K562 (cell line): ENCODE results near the gene CEBPE. TPM values are rescaled to one million over a fixed set of nuclear protein-coding genes. Genes with fewer than 3 reads are reported as not detected.

Experiments
- ARID1B ChIP-seq: fragments of 450-650 bp; IDR thresholded peaks from 2 replicates; pipeline ENCODE4 v1.6.1; 2016; ENCODE audit warnings: antibody characterized with exemption, mild to moderate bottlenecking, inconsistent platforms
- BHLHE40 ChIP-seq: IDR thresholded peaks from 2 replicates; pipeline ENCODE4 v1.6.1; 2011; ENCODE audit warnings: low read length, improper control_type of control experiment
- CREB5 ChIP-seq: fragments of 250-450 bp; sonication (Bioruptor Pico); IDR thresholded peaks from 2 replicates; pipeline ENCODE4 v1.5.0; 2020; ENCODE audit warnings: mild to moderate bottlenecking
- DACH1 ChIP-seq: fragments of 450-650 bp; IDR thresholded peaks from 2 replicates; pipeline ENCODE4 v1.6.1; 2018; ENCODE audit not compliant: partially characterized antibody
- ELK1 ChIP-seq: sonication (generic); formaldehyde crosslinking; IDR thresholded peaks from 2 replicates; pipeline ENCODE4 v1.8.1; 2022; ENCODE audit warnings: missing genetic modification reagents
- ETS2 ChIP-seq: IDR thresholded peaks from 2 replicates; pipeline ENCODE4 v1.6.1; 2016; ENCODE audit warnings: borderline replicate concordance, missing genetic modification characterization, mild to moderate bottlenecking, moderate library complexity, missing compliant biosample characterization; ENCODE audit not compliant: poor library complexity, severe bottlenecking
- GABPB2 ChIP-seq: fragments of 250-450 bp; sonication (Bioruptor Pico); conservative IDR thresholded peaks from 2 replicates; pipeline ENCODE4 v1.5.1; 2021; ENCODE audit warnings: mild to moderate bottlenecking
- KDM4B ChIP-seq, 2 experiments: fragments of 450-650 bp in 1 of 2; sonication (generic) in 1 of 2; IDR thresholded peaks; 2 replicates each; pipeline ENCODE4 v1.6.1; 2016 to 2017; ENCODE audit warnings: borderline replicate concordance in 2 of 2, antibody characterized with exemption in 1 of 2, low read depth in 1 of 2, mild to moderate bottlenecking in 1 of 2
- KLF1 ChIP-seq: fragments of 450-650 bp; IDR thresholded peaks from 2 replicates; pipeline ENCODE4 v1.6.1; 2016; ENCODE audit warnings: missing genetic modification characterization, missing compliant biosample characterization
- MTF1 ChIP-seq: fragments of 250-450 bp; sonication (Bioruptor Pico); IDR thresholded peaks from 2 replicates; pipeline ENCODE4 v1.9.0; 2021; ENCODE audit warnings: moderate library complexity, mild to moderate bottlenecking, inconsistent platforms, borderline replicate concordance
- NFRKB ChIP-seq: fragments of 450-650 bp; IDR thresholded peaks from 2 replicates; pipeline ENCODE4 v1.6.1; 2016; ENCODE audit warnings: low read depth
- POLR2AphosphoS5 ChIP-seq: IDR thresholded peaks from 2 replicates; pipeline ENCODE4 v1.6.1; 2011; ENCODE audit warnings: mild to moderate bottlenecking, low read depth, low read length, moderate library complexity; ENCODE audit not compliant: control insufficient read depth, insufficient read depth
- RBM15 ChIP-seq: fragments of 200-400 bp; formaldehyde crosslinking; IDR thresholded peaks from 2 replicates; pipeline ENCODE4 v1.6.1; 2018; ENCODE audit warnings: mild to moderate bottlenecking, low read length, moderate library complexity; ENCODE audit not compliant: insufficient read depth
- RHOXF2B ChIP-seq: fragments of 250-450 bp; sonication (Bioruptor Pico); conservative IDR thresholded peaks from 2 replicates; pipeline ENCODE4 v1.5.1; 2021
- SETDB1 ChIP-seq: IDR thresholded peaks from one replicate; pipeline ENCODE4 v1.6.1; 2012; ENCODE audit warnings: low read length, control low read depth, inconsistent platforms
- SMARCC2 ChIP-seq: fragments of 450-650 bp; IDR thresholded peaks from 2 replicates; pipeline ENCODE4 v1.6.1; 2017; ENCODE audit warnings: antibody characterized with exemption, moderate library complexity, mild to moderate bottlenecking, low read depth
- STAG1 ChIP-seq: sonication (generic); formaldehyde crosslinking; IDR thresholded peaks from 2 replicates; pipeline ENCODE4 v1.5.0; 2020; ENCODE audit warnings: missing genetic modification reagents, borderline replicate concordance
- THRA ChIP-seq: fragments of 450-650 bp; IDR thresholded peaks from 2 replicates; pipeline ENCODE4 v1.6.1; 2017; ENCODE audit warnings: mild to moderate bottlenecking, moderate library complexity
- ZNF436 ChIP-seq: fragments of 250-450, 450-650 bp; sonication (Bioruptor Pico); formaldehyde crosslinking; IDR thresholded peaks from 2 replicates; pipeline ENCODE4 v1.7.0; 2020; ENCODE audit warnings: mild to moderate bottlenecking
- ZNF639 ChIP-seq, 2 experiments: fragments of 200-800 bp in 1 of 2; sonication (Bioruptor generic) in 1 of 2; sonication (generic) in 1 of 2; formaldehyde crosslinking in 1 of 2; IDR thresholded peaks in 1 of 2; conservative IDR thresholded peaks in 1 of 2; 2 replicates each; pipeline versions ENCODE4 v1.5.0 to v1.6.1; 2016 to 2020; ENCODE audit warnings: missing compliant biosample characterization in 1 of 2, missing genetic modification characterization in 1 of 2, missing genetic modification reagents in 1 of 2
- ZNF740 ChIP-seq, 3 experiments: fragments of 200-800 bp in 1 of 3; sonication (Bioruptor generic) in 1 of 3; sonication (generic) in 1 of 3; formaldehyde crosslinking in 1 of 3; IDR thresholded peaks; 2 replicates each; pipeline versions ENCODE4 v1.6.1 to v1.8.0; 2016 to 2022; ENCODE audit warnings: mild to moderate bottlenecking in 2 of 3, missing compliant biosample characterization in 2 of 3, missing genetic modification characterization in 2 of 3, missing genetic modification reagents in 1 of 3
- polyA plus RNA-seq, 8 experiments: library from polyadenylated mRNA; depleted of rRNA in 4 of 8; stranded (reverse) in 5 of 8; unstranded in 3 of 8; fragments of >200 nt; fragmentation: Nextera tagmentation in 2 of 8; fragmentation: Illumina TruSeq in 1 of 8; extraction: Ambion mirVana in 2 of 8; extraction: Trizol in 1 of 8; gene quantifications; 2 replicates each; pipeline versions ENCODE4 v1.2.1 to v1.2.3, GENCODE V29; 2011 to 2014; ENCODE audit warnings: inconsistent platforms in 1 of 8, missing spikeins in 1 of 8
- total RNA-seq, 7 experiments: library from RNA; depleted of rRNA in 6 of 7; stranded (reverse); fragments of >200 nt in 6 of 7; fragmentation: Illumina TruSeq in 2 of 7; extraction: Trizol in 2 of 7; gene quantifications; 2 replicates each; pipeline versions ENCODE4 v1.2.1 to v1.2.3, GENCODE V29; 2011 to 2021; ENCODE audit warnings: low replicate concordance in 1 of 7

Gene CEBPE
- total and polyA plus RNA-seq, 9 of the 15 experiments (the other 6 are each of a cell fraction or from before 2014, with no cell fraction given) = 0.09 to 0.15 (median 0.13) TPM; not detected in 6

GRCh38 chr14:23093991-23094665 is 24.9 kb downstream of the CEBPE start (continued):
- TF ChIP-seq CREB5 (no peak), GABPB2 (CRISPR knock-in tag) (no peak), SETDB1 (no peak), ETS2 (tag) (no peak), THRA (no peak), BHLHE40 (no peak), POLR2AphosphoS5 (no peak), KLF1 (tag) (no peak), ARID1B (peak; percentile 51), RBM15 (no peak), NFRKB (no peak), SMARCC2 (no peak; the same call in 1 of the 2 replicates), STAG1 (CRISPR knock-in tag) (no peak), DACH1 (no peak), ELK1 (CRISPR knock-in tag) (no peak), ZNF639 (CRISPR knock-in tag; conservative IDR thresholded peaks at IDR 0.05 in 1 of 2, IDR thresholded peaks at IDR 0.05 in 1 of 2) (peak in 1 of 2 experiments; percentile 50; a peak in 1 of 4 replicates), ZNF740 (CRISPR knock-in tag; IDR thresholded peaks at IDR 0.05) (no peak), ZNF740 (tag; IDR thresholded peaks at IDR 0.05) (no peak), MTF1 (CRISPR knock-in tag) (no peak), KDM4B (IDR thresholded peaks at IDR 0.05; ENCODE audit: borderline replicate concordance in 2 of 2, low read depth in 1 of 2) (no peak), RHOXF2B (CRISPR knock-in tag) (no peak), ZNF436 (no peak)
